ENCODE results near the gene MYOG.

- no peak for TF ChIP-seq CTCF (conservative IDR thresholded peaks at IDR 0.05 in 1 of 2, IDR thresholded peaks at IDR 0.05 in 1 of 2; ENCODE audit: low read depth in 1 of 2, low read length in 2 of 2)
- no peak for TF ChIP-seq EZH2 (IDR thresholded peaks at IDR 0.05; ENCODE audit: low read length, missing control alignments)
Measured at GRCh38 chr1:203096566-203096965, 10.8 kb upstream of the MYOG start.
